Smooth muscle cell (in vitro differentiated cells): Measurements from ENCODE around the gene CYRIA. TPM values are rescaled to one million over a fixed set of nuclear protein-coding genes. Genes with fewer than 3 reads are reported as not detected.

Experiments
- DNase-seq: peaks from one replicate; lab custom pipeline; 2025; ENCODE audit not compliant: unreplicated experiment; lab: John Stamatoyannopoulos, UW
- H2AFZ ChIP-seq: fragments of 200-600 bp; sonication (generic); 2 replicates; pipeline ENCODE4 v1.6.0; 2016; ENCODE audit warnings: antibody characterized with exemption, low read depth, mild to moderate bottlenecking
- H3F3A ChIP-seq: fragments of 200-600 bp; sonication (generic); 2 replicates; pipeline ENCODE4 v1.6.0; 2017; ENCODE audit warnings: antibody characterized with exemption, low read depth
- H3K27ac ChIP-seq: fragments of 200-600 bp; sonication (generic); 2 replicates; pipeline ENCODE4 v1.5.1; 2016; ENCODE audit warnings: low read depth, mild to moderate bottlenecking
- H3K27me3 ChIP-seq: fragments of 200-600 bp; sonication (generic); 2 replicates; pipeline ENCODE4 v1.6.1; 2016; ENCODE audit warnings: low read depth, mild to moderate bottlenecking
- H3K36me3 ChIP-seq: fragments of 200-600 bp; sonication (generic); 2 replicates; pipeline ENCODE4 v1.5.1; 2016; ENCODE audit warnings: low read depth
- H3K4me1 ChIP-seq: fragments of 200-600 bp; sonication (generic); 2 replicates; pipeline ENCODE4 v1.5.1; 2016; ENCODE audit warnings: low read depth
- H3K4me2 ChIP-seq: fragments of 200-600 bp; sonication (generic); 2 replicates; pipeline ENCODE4 v1.6.0; 2016; ENCODE audit warnings: mild to moderate bottlenecking
- H3K4me3 ChIP-seq: fragments of 200-600 bp; sonication (generic); 2 replicates; pipeline ENCODE4 v1.5.1; 2016; ENCODE audit warnings: mild to moderate bottlenecking
- H3K79me2 ChIP-seq: fragments of 200-600 bp; sonication (generic); 2 replicates; pipeline ENCODE4 v1.6.0; 2016; ENCODE audit warnings: low read depth, mild to moderate bottlenecking
- H3K9ac ChIP-seq: fragments of 200-600 bp; sonication (generic); 2 replicates; pipeline ENCODE4 v1.6.0; 2016; ENCODE audit warnings: low read depth
- H3K9me3 ChIP-seq: fragments of 200-600 bp; sonication (generic); replicated peaks from 2 replicates; pipeline ENCODE4 v1.5.1; 2016; ENCODE audit warnings: low read depth
- H4K20me1 ChIP-seq: fragments of 200-600 bp; sonication (generic); 2 replicates; pipeline ENCODE4 v1.6.0; 2016; ENCODE audit warnings: low read depth
- CTCF ChIP-seq: fragments of 200-600 bp; sonication (generic); IDR thresholded peaks from 2 replicates; pipeline ENCODE4 v1.5.1; 2017; ENCODE audit warnings: borderline replicate concordance, mild to moderate bottlenecking, antibody characterized with exemption; ENCODE audit not compliant: insufficient read depth, poor library complexity, severe bottlenecking
- WGBS: methylation state at CpG from one replicate; pipeline ENCODE4 v1.1.7; 2016; ENCODE audit warnings: low lambda C conversion rate; 5-methylcytosine and 5-hydroxymethylcytosine counted together
- polyA plus RNA-seq: library from polyadenylated mRNA; unstranded; fragments of >200 nt; fragmentation: Nextera tagmentation; extraction: Ambion mirVana; gene quantifications from 2 replicates; pipeline ENCODE4 v1.2.1, GENCODE V29; 2016
- total RNA-seq: library from RNA; depleted of rRNA; stranded (reverse); fragments of >200 nt; gene quantifications from 2 replicates; pipeline ENCODE4 v1.2.3, GENCODE V29; 2014

CYRIA gene
- total and polyA plus RNA-seq, 2 experiments from 2014 or later: 1.7 to 5.8 TPM

GRCh38 chr2:16675781-16676180 lies 10.1 kb upstream of the CYRIA start:
- Histone ChIP-seq H3K27ac (no peak overlapping the region), H4K20me1 (no peaks in the 10 kb centered on the region), H3K9me3 (no peaks in the 10 kb centered on the region), H3K4me2 (no peak overlapping the region), H3K4me1 (no peaks in the 10 kb centered on the region), H2AFZ (no peak overlapping the region), H3F3A (no peaks in the 10 kb centered on the region), H3K79me2 (no peaks in the 10 kb centered on the region), H3K9ac (no peak overlapping the region), H3K27me3 (no peaks in the 10 kb centered on the region), H3K36me3 (peaks cover 4% of the 10 kb centered on the region), H3K4me3 (no peak overlapping the region)
- WGBS: 89% methylated on average over 3 of the region's 3 CpGs
- TF ChIP-seq CTCF: no peak
- DNase-seq: no peak

GRCh38 chr2:16674154-16674553 lies 8.5 kb upstream of the CYRIA start:
- WGBS: 100% methylated on average over 1 of the region's 1 CpG
- no peaks in the 10 kb centered on the region for H4K20me1 ChIP-seq

GRCh38 chr2:16671760-16672159 lies 6.1 kb upstream of the CYRIA start:
- H3K4me3 ChIP-seq: no peak overlapping the region
- DNase-seq: no peak
- no peaks in the 10 kb centered on the region for H3K36me3 ChIP-seq
- no peaks in the 10 kb centered on the region for H3F3A ChIP-seq
- no peak overlapping the region for H3K9ac ChIP-seq
- H3K27me3 ChIP-seq: no peaks in the 10 kb centered on the region
- H3K4me2 ChIP-seq: no peak overlapping the region
- TF ChIP-seq CTCF: no peak
- H4K20me1 ChIP-seq: no peaks in the 10 kb centered on the region
- no peaks in the 10 kb centered on the region for H3K79me2 ChIP-seq
- no peaks in the 10 kb centered on the region for H3K4me1 ChIP-seq
- 93% methylated on average over 1 of the region's 1 CpG for WGBS
- H3K9me3 ChIP-seq: no peaks in the 10 kb centered on the region
- no peak overlapping the region for H3K27ac ChIP-seq
- no peak overlapping the region for H2AFZ ChIP-seq

More at GRCh38 chr2:16674154-16674553, 8.5 kb upstream of the CYRIA start:
- no peak overlapping the region for H2AFZ ChIP-seq
- H3K36me3 ChIP-seq: peaks cover 4% of the 10 kb centered on the region
- TF ChIP-seq CTCF: no peak
- no peaks in the 10 kb centered on the region for H3K4me1 ChIP-seq
- H3K27me3 ChIP-seq: no peaks in the 10 kb centered on the region
- H3K9me3 ChIP-seq: no peaks in the 10 kb centered on the region
- H3K79me2 ChIP-seq: no peaks in the 10 kb centered on the region
- H3K4me2 ChIP-seq: no peak overlapping the region
- no peak overlapping the region for H3K27ac ChIP-seq
- no peak overlapping the region for H3K4me3 ChIP-seq
- H3K9ac ChIP-seq: no peak overlapping the region
- no peak for DNase-seq
- no peaks in the 10 kb centered on the region for H3F3A ChIP-seq

GRCh38 chr2:16669388-16669787 lies 3.8 kb upstream of the CYRIA start:
- H3F3A ChIP-seq: no peaks in the 10 kb centered on the region
- no peak for TF ChIP-seq CTCF
- no peaks in the 10 kb centered on the region for H3K9me3 ChIP-seq
- no peak overlapping the region for H3K9ac ChIP-seq
- no peaks in the 10 kb centered on the region for H3K79me2 ChIP-seq
- H3K4me3 ChIP-seq: no peak overlapping the region
- H3K36me3 ChIP-seq: no peaks in the 10 kb centered on the region
- 79% methylated on average over 3 of the region's 3 CpGs for WGBS
- H3K27ac ChIP-seq: no peak overlapping the region
- H2AFZ ChIP-seq: no peak overlapping the region
- H3K4me1 ChIP-seq: no peaks in the 10 kb centered on the region
- no peaks in the 10 kb centered on the region for H4K20me1 ChIP-seq
- H3K4me2 ChIP-seq: no peak overlapping the region
- H3K27me3 ChIP-seq: no peaks in the 10 kb centered on the region
- no peak for DNase-seq
